Omental fat pad (tissue), 4 donors: Measurements from ENCODE around the gene PLCB2. TPM values are rescaled to one million over a fixed set of nuclear protein-coding genes. Genes with fewer than 3 reads are reported as not detected.
A peak's percentile ranks its signal among the peaks of the same experiment; 100 is the strongest.

Source experiments
- ATAC-seq: fragments of 150-250 bp; one replicate; pipeline ENCODE4 v1.9.1; 2016; ENCODE audit warnings: mild to moderate bottlenecking, moderate library complexity; ENCODE audit not compliant: low FRiP score
- DNase-seq: peaks from one replicate; pipeline ENCODE4 v3.0.0-alpha.2; 2019; ENCODE audit warnings: low spot score
- total RNA-seq, 4 donors: library from RNA; depleted of rRNA; stranded (reverse); fragments of >200 nt; gene quantifications; one replicate each; pipeline ENCODE4 v1.1.0, GENCODE V29; 2016
- TF ChIP-seq, protein P1 (sequence below), 3 donors: fragments of 450-650 bp; IDR thresholded peaks; one replicate each; pipeline ENCODE4 v1.5.1; 2016 to 2017; ENCODE audit warnings: antibody characterized with exemption in 3 of 3, mild to moderate bottlenecking in 3 of 3, moderate library complexity in 2 of 3

Gene PLCB2
- total RNA-seq, 4 donors from 2014 or later, result 12.0 to 35.1 (median 25.0) TPM

DNA sequence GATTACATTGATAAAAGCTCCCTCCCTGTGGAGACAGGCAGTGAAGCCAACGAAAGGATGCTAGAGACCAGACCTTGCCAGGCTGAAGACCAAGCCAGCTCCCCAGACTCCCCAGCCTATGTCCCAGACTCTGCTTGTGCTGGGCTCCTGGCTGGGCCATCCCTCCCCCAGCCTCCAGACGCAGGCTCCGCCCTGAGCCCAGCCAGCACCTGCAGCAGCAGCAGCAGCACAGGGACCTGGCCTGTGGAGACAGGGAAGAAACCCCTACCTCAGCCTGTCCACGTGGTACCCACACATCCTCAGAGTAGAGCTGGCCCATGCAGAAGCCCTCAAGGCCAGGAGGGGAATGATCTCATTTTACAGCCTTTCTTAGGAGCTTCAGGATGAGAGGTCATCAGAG is 38.1 kb downstream of the PLCB2 start:
- DNase-seq, result no peak
- ATAC-seq, result no peak
- TF ChIP-seq, protein P1, sequence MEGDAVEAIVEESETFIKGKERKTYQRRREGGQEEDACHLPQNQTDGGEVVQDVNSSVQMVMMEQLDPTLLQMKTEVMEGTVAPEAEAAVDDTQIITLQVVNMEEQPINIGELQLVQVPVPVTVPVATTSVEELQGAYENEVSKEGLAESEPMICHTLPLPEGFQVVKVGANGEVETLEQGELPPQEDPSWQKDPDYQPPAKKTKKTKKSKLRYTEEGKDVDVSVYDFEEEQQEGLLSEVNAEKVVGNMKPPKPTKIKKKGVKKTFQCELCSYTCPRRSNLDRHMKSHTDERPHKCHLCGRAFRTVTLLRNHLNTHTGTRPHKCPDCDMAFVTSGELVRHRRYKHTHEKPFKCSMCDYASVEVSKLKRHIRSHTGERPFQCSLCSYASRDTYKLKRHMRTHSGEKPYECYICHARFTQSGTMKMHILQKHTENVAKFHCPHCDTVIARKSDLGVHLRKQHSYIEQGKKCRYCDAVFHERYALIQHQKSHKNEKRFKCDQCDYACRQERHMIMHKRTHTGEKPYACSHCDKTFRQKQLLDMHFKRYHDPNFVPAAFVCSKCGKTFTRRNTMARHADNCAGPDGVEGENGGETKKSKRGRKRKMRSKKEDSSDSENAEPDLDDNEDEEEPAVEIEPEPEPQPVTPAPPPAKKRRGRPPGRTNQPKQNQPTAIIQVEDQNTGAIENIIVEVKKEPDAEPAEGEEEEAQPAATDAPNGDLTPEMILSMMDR (IDR thresholded peaks at IDR 0.05), result no peak

DNA sequence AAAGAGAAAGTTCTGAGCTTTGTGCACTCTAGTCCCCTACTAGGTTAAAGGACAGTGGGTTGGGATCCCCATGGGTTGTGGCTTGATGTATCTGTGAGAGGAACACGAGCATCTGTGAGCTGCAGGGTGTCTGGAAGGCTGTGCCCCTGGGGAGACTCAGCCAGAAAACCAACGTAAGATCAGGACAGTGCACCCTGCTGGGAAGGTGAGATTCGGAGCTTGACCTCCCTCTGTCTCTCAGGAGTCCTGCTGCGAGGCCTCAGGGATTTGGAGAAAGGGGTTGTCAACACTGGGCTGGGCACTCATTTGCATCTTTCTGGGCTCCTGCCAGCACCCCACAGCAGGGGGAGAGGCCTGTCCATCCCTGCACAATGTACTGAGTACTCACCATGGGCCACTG is 40.1 kb downstream of the PLCB2 start:
- no peak for ATAC-seq
- DNase-seq, result no peak
- TF ChIP-seq, protein P1 (IDR thresholded peaks at IDR 0.05), result no peak

DNA sequence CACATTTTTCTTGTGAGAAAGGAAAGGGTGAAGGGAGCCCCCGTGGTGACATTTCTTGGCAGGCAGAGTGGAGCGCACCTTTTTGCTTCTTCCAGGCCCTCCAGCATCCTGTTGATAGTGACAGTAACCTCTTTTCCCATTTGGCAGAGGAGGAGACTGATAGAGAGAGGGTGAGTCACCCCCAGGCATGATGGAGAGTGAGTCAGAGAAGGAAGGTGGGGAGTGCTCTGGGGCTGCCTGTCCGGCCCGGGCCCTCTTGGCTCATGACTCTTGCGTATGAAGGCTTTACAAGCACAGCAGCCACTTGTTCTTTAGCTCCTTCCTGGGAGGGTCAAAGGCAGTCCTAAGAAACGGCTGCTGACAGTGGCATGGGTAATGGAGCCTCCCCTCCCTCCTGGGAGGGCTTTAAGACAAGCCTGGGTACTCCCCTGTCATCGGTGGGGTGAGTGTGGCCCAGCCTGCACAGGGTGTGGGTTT is 40.9 kb downstream of the PLCB2 start:
- ATAC-seq, result peak; percentile 91
- TF ChIP-seq, protein P1 (IDR thresholded peaks at IDR 0.05), result no peak
- peak; percentile 48 for DNase-seq

DNA sequence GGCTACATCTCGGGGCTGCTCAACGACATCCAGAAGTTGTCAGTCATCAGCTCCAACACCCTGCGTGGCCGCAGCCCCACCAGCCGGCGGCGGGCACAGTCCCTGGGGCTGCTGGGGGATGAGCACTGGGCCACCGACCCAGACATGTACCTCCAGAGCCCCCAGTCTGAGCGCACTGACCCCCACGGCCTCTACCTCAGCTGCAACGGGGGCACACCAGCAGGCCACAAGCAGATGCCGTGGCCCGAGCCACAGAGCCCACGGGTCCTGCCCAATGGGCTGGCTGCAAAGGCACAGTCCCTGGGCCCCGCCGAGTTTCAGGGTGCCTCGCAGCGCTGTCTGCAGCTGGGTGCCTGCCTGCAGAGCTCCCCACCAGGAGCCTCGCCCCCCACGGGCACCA is 41.9 kb downstream of the PLCB2 start:
- ATAC-seq, result no peak
- no peak for DNase-seq
- TF ChIP-seq, protein P1 (IDR thresholded peaks at IDR 0.05), result no peak

DNA sequence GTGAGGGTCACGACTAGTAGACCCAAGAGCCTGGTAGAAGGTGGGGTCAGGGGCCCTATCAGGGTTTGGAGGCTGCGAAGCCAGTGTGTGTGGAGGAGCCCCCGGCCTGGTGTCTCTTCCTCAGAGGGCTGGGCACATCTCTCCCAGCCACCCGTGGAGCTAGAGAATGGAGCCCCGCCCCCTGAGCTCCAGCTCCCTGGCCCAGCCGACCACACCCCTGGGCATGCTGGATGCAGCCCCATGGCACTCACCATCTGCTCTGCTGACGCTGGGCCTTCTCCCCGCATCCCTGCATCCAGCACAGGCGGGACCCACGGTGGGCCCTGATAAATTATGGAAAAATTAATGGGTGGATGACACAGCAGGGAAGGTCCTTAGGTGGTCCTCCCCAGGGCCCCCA is 42.4 kb downstream of the PLCB2 start:
- ATAC-seq, result no peak
- no peak for DNase-seq
- TF ChIP-seq, protein P1 (IDR thresholded peaks at IDR 0.05), result no peak

DNA sequence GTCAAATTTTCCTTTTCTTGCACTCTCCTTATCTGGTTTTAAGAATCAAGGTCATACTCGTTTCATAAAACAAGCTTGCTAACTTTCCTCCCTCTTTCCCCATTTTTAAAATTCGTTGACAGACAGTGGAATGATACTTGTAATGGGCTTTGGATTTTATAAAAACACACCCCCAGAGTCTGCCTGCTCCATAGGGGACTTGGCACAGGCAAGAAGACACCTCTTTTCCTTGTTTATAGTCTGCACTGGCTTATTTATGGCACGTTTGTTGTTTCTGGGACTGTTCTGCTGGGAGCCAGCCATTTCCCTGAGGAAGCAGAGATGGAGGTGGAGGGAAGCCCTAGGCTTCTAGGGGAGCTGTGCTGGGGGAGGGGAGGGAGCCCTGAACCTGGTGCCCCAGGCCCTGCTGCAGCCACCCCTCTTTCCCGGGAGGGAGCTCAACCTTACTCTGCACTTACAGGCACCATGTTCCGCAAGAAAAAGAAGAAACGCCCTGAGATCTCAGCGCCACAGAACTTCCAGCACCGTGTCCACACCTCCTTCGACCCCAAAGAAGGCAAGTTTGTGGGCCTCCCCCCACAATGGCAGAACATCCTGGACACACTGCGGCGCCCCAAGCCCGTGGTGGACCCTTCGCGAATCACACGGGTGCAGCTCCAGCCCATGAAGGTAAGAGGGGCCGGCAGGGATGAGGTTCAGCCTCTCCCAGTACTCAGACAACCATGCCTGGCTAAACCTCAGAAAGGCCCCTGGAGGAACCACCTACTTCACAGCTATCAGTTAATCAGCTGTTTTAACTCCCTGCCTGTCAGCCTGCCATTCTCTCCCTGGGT is 43.2 kb downstream of the PLCB2 start:
- DNase-seq, result no peak
- no peak for ATAC-seq
- TF ChIP-seq, protein P1 (IDR thresholded peaks at IDR 0.05), result no peak
